ENCODE data around the gene FGF8.

GRCh38 chr10:101766306-101766705 is 9.6 kb downstream of the FGF8 start:
- TF ChIP-seq ZNF274 (IDR thresholded peaks at IDR 0.05; ENCODE audit: low read depth, low read length) (no peak), YY1 (IDR thresholded peaks at IDR 0.05; ENCODE audit: insufficient read depth, insufficient read length) (no peak), SUZ12 (IDR thresholded peaks at IDR 0.05; ENCODE audit: extremely low read depth, insufficient read depth, insufficient read length) (no peak)

Measured in NT2/D1 (cell line).